HEK293 (cell line): ENCODE measurements around the gene GLI1.

Source experiments
- CTCF ChIA-PET: fragments of 350-600 bp; formaldehyde crosslinking; extraction: SDS; loops from one replicate; lab custom pipeline; 2021; ENCODE audit warnings: antibody characterized with exemption; lab: Yijun Ruan, JAX
- POLR2A ChIA-PET: fragments of 300-600 bp; formaldehyde crosslinking; extraction: SDS; loops from one replicate; lab custom pipeline; 2020; ENCODE audit warnings: antibody characterized with exemption, inconsistent platforms; lab: Yijun Ruan, JAX
- H3K27ac ChIP-seq: fragments of 200-500 bp; sonication (Bioruptor generic); 2 replicates; pipeline ENCODE4 v1.5.1; 2014; ENCODE audit warnings: low read depth, low read length, control low read depth, inconsistent platforms; ENCODE audit errors: extremely low read depth
- H3K36me3 ChIP-seq, 2 experiments: fragments of 200-500 bp in 1 of 2; sonication (Bioruptor generic) in 1 of 2; 1 replicate in 1 of 2; 2 replicates in 1 of 2; pipeline ENCODE4 v1.5.1; 2014 to 2017; ENCODE audit warnings: inconsistent platforms in 2 of 2, low read length in 2 of 2; ENCODE audit not compliant: control insufficient read depth in 2 of 2, insufficient read depth in 1 of 2
- H3K4me1 ChIP-seq: fragments of 200-500 bp; sonication (Bioruptor generic); 2 replicates; pipeline ENCODE4 v1.5.1; 2014; ENCODE audit warnings: mild to moderate bottlenecking, low read length, inconsistent platforms; ENCODE audit not compliant: control insufficient read depth, insufficient read depth
- H3K4me3 ChIP-seq: 2 replicates; pipeline ENCODE4 v1.5.1; 2011; ENCODE audit warnings: low read depth, mild to moderate bottlenecking, control low read depth, low read length, moderate library complexity
- H3K9me3 ChIP-seq: fragments of 200-500 bp; sonication (Bioruptor generic); 2 replicates; pipeline ENCODE4 v1.5.1; 2014; ENCODE audit warnings: low read depth, low read length, inconsistent platforms; ENCODE audit not compliant: control insufficient read depth, insufficient read depth
- MZF1 ChIP-seq: fragments of 450-650 bp; formaldehyde crosslinking; IDR thresholded peaks from 2 replicates; pipeline ENCODE4 v1.5.1; 2017; ENCODE audit warnings: missing biosample characterization, missing genetic modification characterization, borderline replicate concordance
- OSR2 ChIP-seq: fragments of 450-650 bp; formaldehyde crosslinking; IDR thresholded peaks from 2 replicates; pipeline ENCODE4 v1.5.1; 2016; ENCODE audit warnings: missing biosample characterization, missing genetic modification characterization
- PRDM6 ChIP-seq: fragments of 450-650 bp; formaldehyde crosslinking; IDR thresholded peaks from 2 replicates; pipeline ENCODE4 v1.5.1; 2017; ENCODE audit warnings: missing biosample characterization, missing genetic modification characterization
- RBAK ChIP-seq: fragments of 450-650 bp; formaldehyde crosslinking; IDR thresholded peaks from 2 replicates; pipeline ENCODE4 v1.5.1; 2016; ENCODE audit warnings: missing biosample characterization, missing genetic modification characterization
- TCF7L2 ChIP-seq: IDR thresholded peaks from 2 replicates; pipeline ENCODE4 v1.6.1; 2011; ENCODE audit warnings: low read depth, mild to moderate bottlenecking, inconsistent platforms, low read length, moderate library complexity, borderline replicate concordance
- ZBTB17 ChIP-seq: fragments of 450-650 bp; formaldehyde crosslinking; IDR thresholded peaks from 2 replicates; pipeline ENCODE4 v1.5.1; 2016; ENCODE audit warnings: missing biosample characterization, missing genetic modification characterization
- ZBTB26 ChIP-seq: fragments of 450-650 bp; formaldehyde crosslinking; optimal IDR thresholded peaks from 2 replicates; pipeline ENCODE3; 2016; ENCODE audit warnings: missing biosample characterization, mild to moderate bottlenecking, missing genetic modification characterization
- ZNF10 ChIP-seq: fragments of 450-650 bp; formaldehyde crosslinking; IDR thresholded peaks from 2 replicates; pipeline ENCODE4 v1.5.1; 2017; ENCODE audit warnings: missing biosample characterization, missing genetic modification characterization
- ZNF140 ChIP-seq: fragments of 450-650 bp; formaldehyde crosslinking; IDR thresholded peaks from 2 replicates; pipeline ENCODE4 v1.5.1; 2016; ENCODE audit warnings: missing biosample characterization, missing genetic modification characterization
- ZNF239 ChIP-seq: fragments of 450-650 bp; formaldehyde crosslinking; IDR thresholded peaks from 2 replicates; pipeline ENCODE4 v1.5.1; 2016; ENCODE audit warnings: missing biosample characterization, missing genetic modification characterization
- ZNF354C ChIP-seq: fragments of 450-650 bp; formaldehyde crosslinking; IDR thresholded peaks from 2 replicates; pipeline ENCODE4 v1.5.1; 2016; ENCODE audit warnings: missing biosample characterization, missing genetic modification characterization, low read depth, borderline replicate concordance
- ZNF37A ChIP-seq: fragments of 450-650 bp; IDR thresholded peaks from 2 replicates; pipeline ENCODE4 v1.5.1; 2018; ENCODE audit warnings: missing biosample characterization, missing genetic modification characterization
- ZNF514 ChIP-seq: fragments of 450-650 bp; formaldehyde crosslinking; IDR thresholded peaks from 2 replicates; pipeline ENCODE4 v1.5.1; 2016; ENCODE audit warnings: missing biosample characterization, missing genetic modification characterization
- ZNF624 ChIP-seq: fragments of 450-650 bp; formaldehyde crosslinking; IDR thresholded peaks from 2 replicates; pipeline ENCODE4 v1.5.1; 2017; ENCODE audit warnings: missing biosample characterization, missing genetic modification characterization
- ZNF692 ChIP-seq: fragments of 450-650 bp; formaldehyde crosslinking; IDR thresholded peaks from 2 replicates; pipeline ENCODE4 v1.5.1; 2016; ENCODE audit warnings: missing biosample characterization, missing genetic modification characterization
- ZSCAN16 ChIP-seq: fragments of 450-650 bp; formaldehyde crosslinking; IDR thresholded peaks from 2 replicates; pipeline ENCODE4 v1.5.1; 2016; ENCODE audit warnings: missing biosample characterization, missing genetic modification characterization
- ZSCAN5A ChIP-seq: fragments of 450-650 bp; formaldehyde crosslinking; IDR thresholded peaks from 2 replicates; pipeline ENCODE4 v1.5.1; 2016; ENCODE audit warnings: missing biosample characterization, missing genetic modification characterization
- TF ChIP-seq, protein P1 (sequence below): fragments of 450-650 bp; formaldehyde crosslinking; IDR thresholded peaks from 2 replicates; pipeline ENCODE4 v1.5.1; 2016; ENCODE audit warnings: missing biosample characterization, missing genetic modification characterization
- TF ChIP-seq, protein P2 (sequence below): fragments of 450-650 bp; formaldehyde crosslinking; IDR thresholded peaks from 2 replicates; pipeline ENCODE4 v1.5.1; 2017; ENCODE audit warnings: missing biosample characterization, missing genetic modification characterization

Gene GLI1

DNA sequence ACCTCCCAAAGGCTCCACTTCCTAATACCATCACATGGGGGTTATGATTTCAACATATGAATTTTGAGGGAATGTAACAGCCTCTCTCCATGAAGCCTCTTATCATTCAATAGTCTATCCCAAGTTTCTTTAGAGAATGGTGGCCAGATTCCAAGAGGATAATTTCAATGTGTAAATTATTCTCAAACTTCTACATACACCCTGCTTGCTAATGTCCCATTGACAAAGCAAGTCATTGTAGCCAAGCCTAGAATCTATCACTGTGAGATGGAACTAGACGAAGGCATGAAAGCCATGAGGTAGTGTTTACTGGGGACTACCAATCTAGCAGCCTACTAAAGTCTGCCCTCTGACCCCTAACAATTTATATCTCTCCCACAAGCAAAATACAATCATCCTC, 21.2 kb upstream of the GLI1 start:
- Histone ChIP-seq H3K4me3 (no peak overlapping the region), H3K27ac (no peak overlapping the region), H3K36me3 (no peaks in the 10 kb centered on the region)
- POLR2A ChIA-PET: no interaction called here
- no peak for TF ChIP-seq RBAK (tag by site-specific recombination)
- no peak for TF ChIP-seq ZNF10 (tag by site-specific recombination)
- TF ChIP-seq ZNF140: no peak
- TF ChIP-seq ZNF692 (tag by site-specific recombination): no peak
- no peak for TF ChIP-seq ZNF37A (tag by site-specific recombination)
- no peak for TF ChIP-seq ZBTB17 (tag by site-specific recombination)
- no peak for TF ChIP-seq MZF1 (tag by site-specific recombination)
- no peak for TF ChIP-seq ZNF354C (tag by site-specific recombination)
- TF ChIP-seq ZNF514 (tag by site-specific recombination): no peak
- TF ChIP-seq, protein P1, sequence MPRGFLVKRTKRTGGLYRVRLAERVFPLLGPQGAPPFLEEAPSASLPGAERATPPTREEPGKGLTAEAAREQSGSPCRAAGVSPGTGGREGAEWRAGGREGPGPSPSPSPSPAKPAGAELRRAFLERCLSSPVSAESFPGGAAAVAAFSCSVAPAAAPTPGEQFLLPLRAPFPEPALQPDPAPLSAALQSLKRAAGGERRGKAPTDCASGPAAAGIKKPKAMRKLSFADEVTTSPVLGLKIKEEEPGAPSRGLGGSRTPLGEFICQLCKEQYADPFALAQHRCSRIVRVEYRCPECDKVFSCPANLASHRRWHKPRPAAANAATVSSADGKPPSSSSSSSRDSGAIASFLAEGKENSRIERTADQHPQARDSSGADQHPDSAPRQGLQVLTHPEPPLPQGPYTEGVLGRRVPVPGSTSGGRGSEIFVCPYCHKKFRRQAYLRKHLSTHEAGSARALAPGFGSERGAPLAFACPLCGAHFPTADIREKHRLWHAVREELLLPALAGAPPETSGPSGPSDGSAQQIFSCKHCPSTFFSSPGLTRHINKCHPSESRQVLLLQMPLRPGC (tag by site-specific recombination): no peak
- TF ChIP-seq OSR2 (tag by site-specific recombination): no peak
- no peak for TF ChIP-seq ZNF239
- TF ChIP-seq ZSCAN16: no peak
- TF ChIP-seq TCF7L2: no peak
- TF ChIP-seq ZNF624 (tag by site-specific recombination): no peak
- no peak for TF ChIP-seq ZSCAN5A (tag by site-specific recombination)
- no peak for TF ChIP-seq PRDM6 (tag by site-specific recombination)
- TF ChIP-seq, all 188 proteins: peak for 0
- CTCF ChIA-PET: interaction anchor here (0.6 to 1.2 kb wide), 2 partner anchors 21 to 131 kb away, joined by 3 to 5 read pairs; partner anchors contain the start of gene GLI1
- no peaks in the 10 kb centered on the region for H3K4me1 ChIP-seq
- H3K9me3 ChIP-seq: no peaks in the 10 kb centered on the region

DNA sequence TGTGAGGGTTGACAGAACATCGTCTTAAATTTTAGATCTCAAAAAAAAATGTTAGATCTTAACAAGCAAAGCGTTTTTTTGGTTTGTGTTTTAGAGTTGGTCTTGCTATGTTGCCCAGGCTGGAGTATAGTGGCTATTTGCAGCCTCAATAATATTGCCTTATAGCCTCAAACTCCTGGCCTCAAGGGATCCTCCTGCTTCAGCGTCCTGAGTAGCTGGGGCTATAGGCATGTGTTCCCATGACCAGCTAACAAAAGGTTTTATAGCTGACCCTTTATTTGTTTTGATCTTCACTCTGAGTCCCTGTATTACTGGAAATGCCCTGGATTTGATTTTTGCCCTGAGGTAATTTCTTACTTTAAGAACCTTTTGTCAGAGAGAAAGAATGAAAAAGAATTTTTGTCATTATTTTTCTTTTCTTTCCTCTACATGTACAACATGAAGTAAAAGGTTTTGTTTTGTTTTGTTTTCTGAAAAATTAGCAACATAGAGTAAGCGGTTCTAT, 19.8 kb upstream of the GLI1 start:
- H3K4me3 ChIP-seq: no peak overlapping the region
- POLR2A ChIA-PET: interaction anchor here (0.6 kb wide), 1 partner anchor 187 kb away, joined by 4 read pairs; no protein-coding TSS in a partner anchor
- CTCF ChIA-PET: interaction anchor here (1.3 kb wide), 1 partner anchor 13 kb away, joined by 4 read pairs; no protein-coding TSS in a partner anchor
- no peaks in the 10 kb centered on the region for H3K4me1 ChIP-seq
- no peaks in the 10 kb centered on the region for H3K36me3 ChIP-seq
- no peak overlapping the region for H3K27ac ChIP-seq
- TF ChIP-seq ZSCAN5A (tag by site-specific recombination) (no peak), ZBTB26 (tag by site-specific recombination) (no peak)
- TF ChIP-seq, protein P2, sequence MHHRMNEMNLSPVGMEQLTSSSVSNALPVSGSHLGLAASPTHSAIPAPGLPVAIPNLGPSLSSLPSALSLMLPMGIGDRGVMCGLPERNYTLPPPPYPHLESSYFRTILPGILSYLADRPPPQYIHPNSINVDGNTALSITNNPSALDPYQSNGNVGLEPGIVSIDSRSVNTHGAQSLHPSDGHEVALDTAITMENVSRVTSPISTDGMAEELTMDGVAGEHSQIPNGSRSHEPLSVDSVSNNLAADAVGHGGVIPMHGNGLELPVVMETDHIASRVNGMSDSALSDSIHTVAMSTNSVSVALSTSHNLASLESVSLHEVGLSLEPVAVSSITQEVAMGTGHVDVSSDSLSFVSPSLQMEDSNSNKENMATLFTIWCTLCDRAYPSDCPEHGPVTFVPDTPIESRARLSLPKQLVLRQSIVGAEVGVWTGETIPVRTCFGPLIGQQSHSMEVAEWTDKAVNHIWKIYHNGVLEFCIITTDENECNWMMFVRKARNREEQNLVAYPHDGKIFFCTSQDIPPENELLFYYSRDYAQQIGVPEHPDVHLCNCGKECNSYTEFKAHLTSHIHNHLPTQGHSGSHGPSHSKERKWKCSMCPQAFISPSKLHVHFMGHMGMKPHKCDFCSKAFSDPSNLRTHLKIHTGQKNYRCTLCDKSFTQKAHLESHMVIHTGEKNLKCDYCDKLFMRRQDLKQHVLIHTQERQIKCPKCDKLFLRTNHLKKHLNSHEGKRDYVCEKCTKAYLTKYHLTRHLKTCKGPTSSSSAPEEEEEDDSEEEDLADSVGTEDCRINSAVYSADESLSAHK: no peak
- H3K9me3 ChIP-seq: no peaks in the 10 kb centered on the region
